Small intestine (tissue), 7 donors: ENCODE data around the gene EDAR. TPM values are rescaled to one million over a fixed set of nuclear protein-coding genes. Genes with fewer than 3 reads are reported as not detected.

Experiments used
- DNase-seq, 2 donors: peaks; one replicate each; pipeline versions ENCODE4 v3.0.0 to v3.0.0-alpha.2; 2013
- FAIRE-seq: peaks from 2 replicates; lab custom pipeline; 2012; peaks lifted over from hg19 to GRCh38; lab: Jason Lieb, UNC
- H3K27ac ChIP-seq, 3 donors: one replicate each; pipeline ENCODE4 v1.5.1; 2013; ENCODE audit warnings: low read length in 2 of 3, mild to moderate bottlenecking in 2 of 3, control low read depth in 1 of 3, inconsistent platforms in 1 of 3, low read depth in 1 of 3, moderate library complexity in 1 of 3
- H3K27me3 ChIP-seq, 3 donors: one replicate each; pipeline ENCODE4 v1.6.1; 2013; ENCODE audit warnings: low read length in 3 of 3, inconsistent platforms in 1 of 3; ENCODE audit not compliant: control insufficient read depth in 3 of 3, insufficient read depth in 3 of 3
- H3K36me3 ChIP-seq, 3 donors: one replicate each; pipeline ENCODE4 v1.6.1; 2013; ENCODE audit warnings: low read length in 3 of 3, inconsistent platforms in 1 of 3, low read depth in 1 of 3, mild to moderate bottlenecking in 1 of 3, moderate library complexity in 1 of 3; ENCODE audit not compliant: control insufficient read depth in 3 of 3, insufficient read depth in 2 of 3
- H3K4me1 ChIP-seq, 3 donors: one replicate each; pipeline ENCODE4 v1.6.1; 2013; ENCODE audit warnings: low read length in 2 of 3, inconsistent platforms in 1 of 3, low read depth in 1 of 3, mild to moderate bottlenecking in 1 of 3, moderate library complexity in 1 of 3; ENCODE audit not compliant: control insufficient read depth in 3 of 3, insufficient read depth in 2 of 3
- H3K4me3 ChIP-seq, 3 donors: one replicate each; pipeline ENCODE4 v1.5.1; 2013; ENCODE audit warnings: low read length in 3 of 3, control low read depth in 1 of 3, inconsistent platforms in 1 of 3, low read depth in 1 of 3, mild to moderate bottlenecking in 1 of 3, moderate library complexity in 1 of 3
- H3K9me3 ChIP-seq, 2 donors: one replicate each; pipeline ENCODE4 v1.6.1; 2013; ENCODE audit warnings: low read depth in 1 of 2, low read length in 1 of 2; ENCODE audit not compliant: control insufficient read depth in 2 of 2, insufficient read depth in 1 of 2
- WGBS, 3 donors: extraction: QIAGEN DNeasy Blood & Tissue Kit; methylation state at CpG; one replicate each; pipeline ENCODE4 v1.1.7; 2013; 5-methylcytosine and 5-hydroxymethylcytosine counted together
- polyA plus RNA-seq, 4 donors: library from polyadenylated mRNA; stranded (reverse) in 3 of 4; unstranded in 1 of 4; fragments of 200-250 nt in 3 of 4; fragments of 120-200 nt in 1 of 4; gene quantifications; one replicate each; pipeline versions ENCODE4 v1.2.1 to v1.2.3, GENCODE V29; 2013
- donor health status: healthy with polysubstance abuse.
- donor health status: control.
- donor health status: control.
- donor health status: Bipolar disorder and iron deficiency.
- donor health status: healthy.

The EDAR gene
- polyA plus RNA-seq, 4 donors = 0.09 to 1.8 TPM; not detected in 2

DNA sequence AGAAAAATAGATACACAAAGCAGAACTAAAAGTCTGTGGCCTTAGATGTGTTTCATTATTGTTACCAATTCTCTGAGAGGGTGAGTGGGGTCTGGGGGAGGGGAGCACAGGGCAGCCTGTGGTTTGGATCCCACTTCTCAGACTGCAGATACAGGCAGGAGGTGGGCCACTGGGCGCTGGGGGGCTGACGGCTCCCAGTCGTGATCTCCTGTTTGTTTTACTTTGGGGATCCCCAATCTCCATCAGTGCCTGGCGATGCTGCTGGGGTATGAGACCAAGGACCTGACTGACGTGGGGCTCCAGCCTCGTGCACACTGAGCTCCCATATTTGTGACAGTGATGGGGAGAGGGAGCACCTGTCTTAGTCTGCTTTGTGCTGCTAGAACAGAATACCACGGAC lies 54.9 kb downstream of the EDAR start:
- Histone ChIP-seq H3K4me1 (peaks cover 0 to 13% (median 4%) of the 10 kb centered on the region in 3 donors), H3K4me3 (no peak overlapping the region), H3K9me3 (peaks cover 0 to 3% of the 10 kb centered on the region in 2 donors), H3K27me3 (peaks cover 0 to 2% (median 0%) of the 10 kb centered on the region in 3 donors), H3K36me3 (peaks cover 0 to 1% (median 0%) of the 10 kb centered on the region in 3 donors), H3K27ac (no peak overlapping the region)
- WGBS, 3 donors = 72 to 84% (median 74%) methylated on average over 7 of the region's 7 CpGs
- no peak for FAIRE-seq
- DNase-seq = no peak

DNA sequence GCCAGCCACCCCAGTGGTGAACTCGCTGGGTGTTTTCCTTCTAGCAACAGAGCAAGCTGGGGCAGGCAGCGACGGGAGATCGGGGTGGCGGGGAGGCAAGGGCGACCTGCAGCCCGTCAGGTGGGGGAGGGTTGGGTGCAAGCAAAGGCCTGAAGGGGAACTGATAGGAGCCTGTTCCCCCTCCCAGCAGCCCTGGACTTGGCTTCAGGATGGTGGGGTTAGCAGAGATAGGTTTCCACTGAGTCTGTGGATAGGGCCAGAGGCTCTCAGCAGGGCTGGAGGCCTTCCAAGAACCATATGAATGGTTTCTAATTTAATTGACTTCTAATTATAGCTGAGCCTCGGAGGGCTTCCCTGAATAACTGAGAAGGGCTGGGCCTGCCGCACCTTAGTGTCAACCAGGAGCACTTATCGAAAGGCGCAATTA lies 55.3 kb downstream of the EDAR start:
- Histone ChIP-seq H3K4me1 (peaks cover 0 to 13% (median 4%) of the 10 kb centered on the region in 3 donors), H3K9me3 (peaks cover 0 to 3% of the 10 kb centered on the region in 2 donors), H3K36me3 (peaks cover 0 to 5% (median 0%) of the 10 kb centered on the region in 3 donors), H3K27ac (no peak overlapping the region), H3K4me3 (no peak overlapping the region), H3K27me3 (peaks cover 0 to 2% (median 0%) of the 10 kb centered on the region in 3 donors)
- 19 to 58% (median 30%) methylated on average over 11 of the region's 11 CpGs for WGBS, 3 donors
- DNase-seq = peak in 1 of 2 donors; percentile 80
- FAIRE-seq = no peak

DNA sequence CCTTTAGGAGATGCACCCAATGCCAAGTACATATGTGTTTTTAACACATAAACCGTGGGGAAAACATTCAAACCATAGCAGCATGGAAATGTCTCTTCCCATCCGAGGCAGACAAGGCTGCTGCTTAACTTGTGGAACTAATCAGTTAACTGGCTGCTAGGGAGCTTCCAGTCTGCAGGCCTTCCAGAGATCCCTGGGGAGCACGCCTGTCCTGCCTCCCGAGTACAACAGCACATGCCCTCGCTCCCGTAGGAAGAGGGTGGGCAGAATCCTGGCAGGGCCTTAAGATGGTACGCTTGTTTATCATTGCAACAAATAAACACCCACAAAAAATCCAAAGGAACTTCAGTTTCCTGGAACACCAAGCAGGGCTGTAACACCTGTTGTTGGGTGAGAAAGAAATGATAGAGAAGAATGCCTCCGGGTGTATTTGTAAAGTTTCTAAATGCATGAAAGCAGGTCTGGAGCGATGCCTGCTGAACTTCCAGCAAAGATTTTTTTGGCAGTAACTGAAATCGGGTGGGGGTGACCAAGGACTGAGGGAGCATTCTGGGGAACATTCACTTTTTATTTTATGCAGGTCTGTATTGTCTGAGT lies 56.2 kb downstream of the EDAR start:
- Histone ChIP-seq H3K4me1 (peaks cover 0 to 13% (median 4%) of the 10 kb centered on the region in 3 donors), H3K27me3 (no peaks in the 10 kb centered on the region), H3K27ac (no peak overlapping the region), H3K4me3 (no peak overlapping the region), H3K36me3 (peaks cover 0 to 5% (median 0%) of the 10 kb centered on the region in 3 donors), H3K9me3 (peaks cover 0 to 3% of the 10 kb centered on the region in 2 donors)
- WGBS, 3 donors = 59 to 67% (median 64%) methylated on average over 10 of the region's 10 CpGs
- DNase-seq = no peak
- no peak for FAIRE-seq

DNA sequence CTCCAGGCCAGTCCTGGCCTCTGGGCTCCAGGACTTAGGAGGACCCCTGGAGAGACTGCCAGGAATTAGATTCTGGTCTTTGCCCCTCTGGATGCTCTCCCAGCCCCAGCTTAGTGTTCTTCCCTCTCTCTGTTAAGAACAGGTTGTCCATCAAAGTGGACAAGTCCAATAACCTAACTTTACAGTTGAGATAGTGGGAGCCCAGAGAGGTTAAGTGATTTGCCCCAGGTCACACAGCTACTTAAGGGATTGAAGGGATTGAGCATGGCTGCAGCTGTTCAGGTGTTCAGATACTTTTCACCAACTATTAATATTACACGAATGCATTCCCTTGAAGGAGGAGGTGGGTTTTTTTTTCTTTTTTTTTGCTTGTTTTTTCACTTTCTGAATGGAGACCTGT lies 57.6 kb downstream of the EDAR start:
- peaks cover 0 to 5% (median 0%) of the 10 kb centered on the region in 3 donors for H3K36me3 ChIP-seq
- WGBS, 3 donors = 82 to 94% (median 85%) methylated on average over 1 of the region's 1 CpG

DNA sequence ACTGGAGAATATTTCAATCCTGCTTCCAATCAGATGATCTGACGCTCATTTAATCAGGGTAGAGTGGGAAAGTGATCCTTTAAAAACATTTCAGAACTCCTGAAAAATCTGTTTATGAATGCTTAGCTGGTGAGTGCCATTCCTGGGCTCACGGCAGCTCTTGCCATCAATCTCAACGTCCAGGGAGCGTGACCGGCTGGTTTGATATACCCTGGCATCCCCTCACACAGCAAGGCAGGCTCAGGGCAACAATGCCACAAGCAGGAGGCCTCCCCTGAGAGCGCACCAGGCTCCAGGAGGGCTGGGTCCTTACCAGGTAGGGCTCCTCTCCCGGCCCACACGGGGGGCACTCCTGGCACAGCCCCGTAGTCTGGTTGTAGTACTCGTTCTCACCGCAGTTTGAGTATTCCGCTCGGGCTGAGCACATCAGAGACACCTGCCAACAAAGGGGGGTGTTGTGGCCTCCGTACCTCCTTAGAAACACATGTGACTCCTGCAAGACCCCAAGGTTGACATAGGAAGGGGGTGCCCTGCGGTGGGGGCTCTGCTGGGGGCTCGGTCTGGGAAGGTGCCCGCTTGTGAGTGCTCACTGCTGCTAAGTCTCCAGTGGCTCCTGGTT lies 59.1 kb downstream of the EDAR start:
- Histone ChIP-seq H3K36me3 (peaks cover 0 to 5% (median 0%) of the 10 kb centered on the region in 3 donors), H3K4me3 (no peak overlapping the region), H3K4me1 (peaks cover 0 to 13% (median 0%) of the 10 kb centered on the region in 3 donors), H3K9me3 (peaks cover 0 to 3% of the 10 kb centered on the region in 2 donors), H3K27me3 (no peaks in the 10 kb centered on the region), H3K27ac (no peak overlapping the region)
- DNase-seq (no peak), FAIRE-seq (no peak)
- WGBS, 3 donors = 90 to 94% (median 93%) methylated on average over 17 of the region's 17 CpGs

More for the DNA sequence above, 57.6 kb downstream of the EDAR start:
- DNase-seq = no peak
- H3K4me3 ChIP-seq = no peak overlapping the region
- no peak overlapping the region for H3K27ac ChIP-seq
- no peak for FAIRE-seq
- H3K9me3 ChIP-seq = peaks cover 0 to 3% of the 10 kb centered on the region in 2 donors
- H3K27me3 ChIP-seq = no peaks in the 10 kb centered on the region
- peaks cover 0 to 13% (median 4%) of the 10 kb centered on the region in 3 donors for H3K4me1 ChIP-seq

DNA sequence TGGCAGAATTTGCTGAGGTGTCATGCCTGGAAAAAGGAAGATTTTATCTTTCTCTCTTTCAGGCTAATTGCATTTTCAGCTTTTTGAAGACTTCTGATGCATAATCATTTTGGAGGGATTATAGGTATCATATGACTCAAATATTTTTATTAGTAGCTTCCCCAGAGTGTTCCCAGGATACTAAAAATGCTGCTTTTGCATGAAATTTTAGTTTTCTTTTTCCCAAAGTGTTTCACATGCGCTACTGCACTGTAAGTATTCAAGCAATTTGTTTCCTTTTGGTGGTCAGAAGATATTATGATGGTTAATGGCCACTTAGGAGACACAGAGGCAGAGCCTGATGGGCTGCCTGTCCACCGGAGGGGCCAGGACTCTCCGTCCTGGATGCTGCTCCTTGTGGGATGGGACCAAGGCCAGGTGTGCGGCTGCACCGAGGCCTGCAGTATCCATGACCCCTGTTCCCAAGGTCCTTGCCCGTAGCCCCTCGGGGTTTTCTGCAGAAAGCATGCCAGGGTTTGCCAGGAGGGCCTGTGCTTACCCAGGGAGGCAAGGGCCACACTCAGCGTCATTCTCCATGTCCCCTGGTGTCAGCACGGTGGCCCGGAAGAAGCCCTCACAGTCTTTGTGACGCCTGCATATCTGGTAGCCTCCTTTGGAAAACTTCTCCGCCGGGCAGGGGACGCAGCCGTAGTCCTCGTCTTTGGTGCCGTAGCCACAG lies 60.2 kb downstream of the EDAR start:
- no peak overlapping the region for H3K27ac ChIP-seq
- DNase-seq (no peak), FAIRE-seq (no peak)
- WGBS, 3 donors = 88 to 89% (median 89%) methylated on average over 17 of the region's 17 CpGs
- H3K4me3 ChIP-seq = no peak overlapping the region
- H3K27me3 ChIP-seq = no peaks in the 10 kb centered on the region
- peaks cover 0 to 7% (median 0%) of the 10 kb centered on the region in 3 donors for H3K4me1 ChIP-seq
- peaks cover 0 to 5% (median 0%) of the 10 kb centered on the region in 3 donors for H3K36me3 ChIP-seq
- no peaks in the 10 kb centered on the region for H3K9me3 ChIP-seq

DNA sequence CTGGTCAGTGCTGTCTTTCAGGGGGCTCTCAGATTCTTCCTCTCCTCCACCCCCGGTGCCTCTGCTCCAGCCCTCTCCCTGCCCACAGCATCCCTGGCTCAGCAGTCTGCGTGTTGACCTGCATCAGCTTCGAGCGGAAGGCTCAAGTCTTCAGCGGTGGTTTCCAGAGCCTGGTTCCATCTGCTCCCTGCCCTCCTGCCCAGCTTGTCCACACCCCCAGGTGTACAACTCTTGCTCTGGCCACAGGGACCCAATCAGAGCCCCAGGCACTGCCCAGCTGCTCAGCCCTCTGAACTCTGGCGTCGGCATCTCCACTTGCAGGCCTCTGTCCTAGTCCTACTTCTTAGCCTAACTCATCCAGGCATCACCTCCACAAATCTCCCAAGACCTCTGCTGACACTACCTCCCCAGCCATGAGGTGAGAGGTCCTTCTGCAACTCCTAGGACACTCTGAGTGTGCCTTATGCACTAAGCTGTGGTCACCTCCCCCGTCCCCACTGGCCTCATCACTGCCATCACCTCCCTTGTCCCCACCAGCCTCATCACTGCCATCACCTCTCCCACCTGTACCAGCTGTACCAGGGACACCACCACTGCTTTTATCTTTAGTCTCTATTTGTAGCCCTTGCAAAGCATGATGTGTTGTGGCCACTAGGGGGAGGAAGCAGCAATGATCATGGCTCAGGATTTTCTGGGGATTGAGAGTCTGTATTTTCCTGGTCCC lies 60.9 kb downstream of the EDAR start:
- no peak overlapping the region for H3K4me3 ChIP-seq
- no peak overlapping the region for H3K27ac ChIP-seq
- DNase-seq (peak; percentile 69 to 72), FAIRE-seq (no peak)
- WGBS, 3 donors = 77 to 84% (median 79%) methylated on average over 8 of the region's 8 CpGs
- peaks cover 0 to under 1% (median 0%) of the 10 kb centered on the region in 3 donors for H3K4me1 ChIP-seq
- H3K9me3 ChIP-seq = no peaks in the 10 kb centered on the region
- peaks cover 0 to 2% (median 0%) of the 10 kb centered on the region in 3 donors for H3K27me3 ChIP-seq
- peaks cover 0 to 5% (median 0%) of the 10 kb centered on the region in 3 donors for H3K36me3 ChIP-seq

DNA sequence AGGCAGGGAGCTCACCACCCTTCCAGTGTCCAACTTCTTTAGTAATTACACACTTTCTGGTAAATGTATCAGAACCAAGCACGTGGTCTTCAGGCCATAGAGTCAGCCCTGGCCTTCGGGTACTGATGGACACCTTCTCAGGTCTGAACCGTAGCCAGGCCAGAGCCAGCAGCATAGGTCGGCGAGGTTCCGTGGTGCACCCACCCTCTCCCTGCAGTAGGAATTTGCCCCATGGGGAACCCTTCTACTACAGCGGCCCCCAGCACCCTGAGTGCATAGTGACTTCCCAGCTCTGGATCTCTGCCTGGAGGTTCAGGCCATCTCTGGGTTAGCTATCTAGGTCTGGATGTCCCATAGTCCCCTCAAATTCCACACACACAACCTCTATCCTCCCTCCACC lies 61.6 kb downstream of the EDAR start:
- peaks cover 0 to 5% (median 0%) of the 10 kb centered on the region in 3 donors for H3K36me3 ChIP-seq
- H3K9me3 ChIP-seq = no peaks in the 10 kb centered on the region
- H3K4me1 ChIP-seq = no peaks in the 10 kb centered on the region
- DNase-seq (no peak), FAIRE-seq (no peak)
- H3K4me3 ChIP-seq = no peak overlapping the region
- peaks cover 0 to 2% (median 0%) of the 10 kb centered on the region in 3 donors for H3K27me3 ChIP-seq
- 81 to 93% (median 90%) methylated on average over 7 of the region's 7 CpGs for WGBS, 3 donors
- H3K27ac ChIP-seq = no peak overlapping the region
